Tibial nerve (tissue), 4 donors: ENCODE results near the gene VARS1.

Experiments
- EP300 ChIP-seq, 2 donors: sonication (generic); formaldehyde crosslinking; IDR thresholded peaks; one replicate each; pipeline ENCODE4 v1.6.1; 2017; ENCODE audit warnings: antibody characterized with exemption in 2 of 2, mild to moderate bottlenecking in 1 of 2
- POLR2A ChIP-seq, 2 donors: fragments of 450-650 bp; IDR thresholded peaks; one replicate each; pipeline ENCODE4 v1.6.1; 2017; ENCODE audit warnings: antibody characterized with exemption in 2 of 2, mild to moderate bottlenecking in 2 of 2, moderate library complexity in 2 of 2
- TF ChIP-seq, protein P1 (sequence below), 5 experiments: fragments of 200-600 bp in 3 of 5; fragments of 450-650 bp in 2 of 5; sonication (generic) in 3 of 5; IDR thresholded peaks; one replicate each; pipeline ENCODE4 v1.5.1; 2016 to 2019; ENCODE audit warnings: antibody characterized with exemption in 5 of 5, mild to moderate bottlenecking in 3 of 5, moderate library complexity in 2 of 5

DNA sequence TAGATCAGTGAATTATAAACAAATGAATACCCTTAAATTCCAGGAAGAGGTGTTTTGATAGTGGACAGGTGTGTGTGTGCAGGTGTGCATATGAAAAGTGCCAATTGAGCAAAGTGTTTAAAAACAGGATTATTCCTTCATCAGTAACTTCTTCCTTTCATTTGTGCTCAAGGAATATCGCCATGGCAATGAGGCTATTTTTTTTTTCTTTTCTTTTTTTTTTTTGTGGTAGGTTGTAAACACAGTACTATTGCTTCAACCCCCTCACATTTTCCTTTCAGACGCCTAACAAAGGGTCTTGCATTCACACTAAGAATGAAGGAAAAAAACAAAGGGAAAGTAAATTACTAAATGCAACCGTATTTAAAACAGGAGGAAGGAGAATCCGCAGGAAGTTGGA is 30.0 kb upstream of the VARS1 start:
- TF ChIP-seq, protein P1, sequence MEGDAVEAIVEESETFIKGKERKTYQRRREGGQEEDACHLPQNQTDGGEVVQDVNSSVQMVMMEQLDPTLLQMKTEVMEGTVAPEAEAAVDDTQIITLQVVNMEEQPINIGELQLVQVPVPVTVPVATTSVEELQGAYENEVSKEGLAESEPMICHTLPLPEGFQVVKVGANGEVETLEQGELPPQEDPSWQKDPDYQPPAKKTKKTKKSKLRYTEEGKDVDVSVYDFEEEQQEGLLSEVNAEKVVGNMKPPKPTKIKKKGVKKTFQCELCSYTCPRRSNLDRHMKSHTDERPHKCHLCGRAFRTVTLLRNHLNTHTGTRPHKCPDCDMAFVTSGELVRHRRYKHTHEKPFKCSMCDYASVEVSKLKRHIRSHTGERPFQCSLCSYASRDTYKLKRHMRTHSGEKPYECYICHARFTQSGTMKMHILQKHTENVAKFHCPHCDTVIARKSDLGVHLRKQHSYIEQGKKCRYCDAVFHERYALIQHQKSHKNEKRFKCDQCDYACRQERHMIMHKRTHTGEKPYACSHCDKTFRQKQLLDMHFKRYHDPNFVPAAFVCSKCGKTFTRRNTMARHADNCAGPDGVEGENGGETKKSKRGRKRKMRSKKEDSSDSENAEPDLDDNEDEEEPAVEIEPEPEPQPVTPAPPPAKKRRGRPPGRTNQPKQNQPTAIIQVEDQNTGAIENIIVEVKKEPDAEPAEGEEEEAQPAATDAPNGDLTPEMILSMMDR (IDR thresholded peaks at IDR 0.05): no peak
- TF ChIP-seq POLR2A (IDR thresholded peaks at IDR 0.05): no peak
- no peak for TF ChIP-seq EP300 (IDR thresholded peaks at IDR 0.05)
